NCI-H2081 (cell line): ENCODE results near the gene MTCL1.

Experiments used
- DNase-seq, 2 experiments: peaks; one replicate each; lab custom pipeline; 2025; lab: John Stamatoyannopoulos, UW

MTCL1 gene

GRCh38 chr18:8833480-8833879 is 128.1 kb downstream of the MTCL1 start:
- no peak for DNase-seq

- DNase-seq, result no peak
Observed at GRCh38 chr18:8834881-8835280, 129.5 kb downstream of the MTCL1 start.

- DNase-seq, result no peak
Observed at GRCh38 chr18:8835521-8835953, 130.2 kb downstream of the MTCL1 start.

GRCh38 chr18:8839281-8839680 is 133.9 kb downstream of the MTCL1 start:
- DNase-seq, result no peak

GRCh38 chr18:8841781-8842485 is 136.6 kb downstream of the MTCL1 start:
- no peak for DNase-seq

GRCh38 chr18:8842506-8842905 is 137.2 kb downstream of the MTCL1 start:
- no peak for DNase-seq

GRCh38 chr18:8843005-8843404 is 137.6 kb downstream of the MTCL1 start:
- no peak for DNase-seq

GRCh38 chr18:8844721-8845148 is 139.4 kb downstream of the MTCL1 start:
- peak; percentile 42 to 85 for DNase-seq

- DNase-seq, result no peak
Observed at GRCh38 chr18:8845506-8845905, 140.2 kb downstream of the MTCL1 start.

GRCh38 chr18:8847066-8847755 is 141.9 kb downstream of the MTCL1 start:
- DNase-seq, result no peak

GRCh38 chr18:8847900-8848299 is 142.5 kb downstream of the MTCL1 start:
- no peak for DNase-seq

GRCh38 chr18:8848541-8848940 is 143.2 kb downstream of the MTCL1 start:
- no peak for DNase-seq

- no peak for DNase-seq
Observed at GRCh38 chr18:8849696-8850095, 144.3 kb downstream of the MTCL1 start.

GRCh38 chr18:8851659-8852058 is 146.3 kb downstream of the MTCL1 start:
- DNase-seq, result no peak

GRCh38 chr18:8854550-8854949 is 149.2 kb downstream of the MTCL1 start:
- DNase-seq, result no peak

GRCh38 chr18:8854962-8855361 is 149.6 kb downstream of the MTCL1 start:
- no peak for DNase-seq

GRCh38 chr18:8856212-8856611 is 150.9 kb downstream of the MTCL1 start:
- no peak for DNase-seq

GRCh38 chr18:8856769-8857393 is 151.5 kb downstream of the MTCL1 start:
- DNase-seq, result no peak

GRCh38 chr18:8857806-8858205 is 152.4 kb downstream of the MTCL1 start:
- no peak for DNase-seq

- no peak for DNase-seq
Observed at GRCh38 chr18:8858888-8859511, 153.6 kb downstream of the MTCL1 start.

- DNase-seq, result no peak
Observed at GRCh38 chr18:8860845-8861642, 155.7 kb downstream of the MTCL1 start.

GRCh38 chr18:8863427-8863826 is 158.1 kb downstream of the MTCL1 start:
- DNase-seq, result no peak
